GM23338 (cell line): ENCODE measurements around the gene ZNF71.

ENCODE experiments used
- CREB1 ChIP-seq: fragments of 250-450 bp; sonication (Bioruptor Pico); IDR thresholded peaks from 2 replicates; pipeline ENCODE4 v1.5.0; 2020; ENCODE audit warnings: low read depth, mild to moderate bottlenecking, moderate library complexity
- CTCF ChIP-seq, 2 experiments: fragments of 200-600 bp in 1 of 2; sonication (generic) in 1 of 2; conservative IDR thresholded peaks; 2 replicates each; pipeline versions ENCODE4 v1.5.1 to v1.6.1; 2016 to 2017; ENCODE audit warnings: antibody characterized with exemption in 2 of 2, low read depth in 2 of 2, mild to moderate bottlenecking in 2 of 2, moderate library complexity in 1 of 2
- EZH2 ChIP-seq: fragments of 200-600 bp; sonication (generic); IDR thresholded peaks from one replicate; pipeline ENCODE4 v1.8.0; 2017; ENCODE audit warnings: antibody characterized with exemption, mild to moderate bottlenecking, low read depth; ENCODE audit not compliant: unreplicated experiment
- EZH2phosphoT487 ChIP-seq: fragments of 200-600 bp; sonication (generic); IDR thresholded peaks from one replicate; pipeline ENCODE4 v1.8.1; 2018; ENCODE audit warnings: antibody characterized with exemption; ENCODE audit not compliant: unreplicated experiment
- STAT1 ChIP-seq: IDR thresholded peaks from one replicate; pipeline ENCODE4 v1.6.1; 2016; ENCODE audit warnings: antibody characterized with exemption; ENCODE audit not compliant: unreplicated experiment
- ZNF331 ChIP-seq: fragments of 250-450 bp; sonication (Bioruptor Pico); IDR thresholded peaks from 2 replicates; pipeline ENCODE4 v1.5.0; 2020; ENCODE audit warnings: low read depth, mild to moderate bottlenecking, moderate library complexity
- TF ChIP-seq, protein P1 (sequence below): IDR thresholded peaks from one replicate; pipeline ENCODE4 v1.6.1; 2018; ENCODE audit warnings: antibody characterized with exemption; ENCODE audit not compliant: unreplicated experiment
- TF ChIP-seq, protein P2 (sequence below): IDR thresholded peaks from 2 replicates; pipeline ENCODE4 v1.6.1; 2016; ENCODE audit warnings: antibody characterized with exemption

DNA sequence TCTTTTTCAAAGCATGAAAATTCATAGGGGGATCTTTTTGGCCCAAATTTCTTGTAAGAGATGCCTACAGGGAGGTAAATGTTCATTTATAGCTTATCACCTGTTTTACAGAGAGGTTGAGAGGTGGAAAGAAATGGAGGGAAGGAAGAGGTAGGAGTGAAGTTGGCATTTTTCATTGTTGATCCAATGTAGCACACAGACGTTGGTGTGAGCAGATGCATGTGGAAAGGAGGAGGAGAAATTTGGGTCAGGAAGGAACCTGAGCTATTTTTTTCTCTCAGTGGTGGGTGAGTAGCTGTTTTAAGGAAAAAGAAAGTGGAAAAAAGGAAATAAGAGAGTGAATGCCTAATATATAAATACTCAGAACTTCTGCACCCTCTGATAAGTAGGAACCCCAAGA lies 37.9 kb downstream of the ZNF71 start:
- TF ChIP-seq, protein P1, sequence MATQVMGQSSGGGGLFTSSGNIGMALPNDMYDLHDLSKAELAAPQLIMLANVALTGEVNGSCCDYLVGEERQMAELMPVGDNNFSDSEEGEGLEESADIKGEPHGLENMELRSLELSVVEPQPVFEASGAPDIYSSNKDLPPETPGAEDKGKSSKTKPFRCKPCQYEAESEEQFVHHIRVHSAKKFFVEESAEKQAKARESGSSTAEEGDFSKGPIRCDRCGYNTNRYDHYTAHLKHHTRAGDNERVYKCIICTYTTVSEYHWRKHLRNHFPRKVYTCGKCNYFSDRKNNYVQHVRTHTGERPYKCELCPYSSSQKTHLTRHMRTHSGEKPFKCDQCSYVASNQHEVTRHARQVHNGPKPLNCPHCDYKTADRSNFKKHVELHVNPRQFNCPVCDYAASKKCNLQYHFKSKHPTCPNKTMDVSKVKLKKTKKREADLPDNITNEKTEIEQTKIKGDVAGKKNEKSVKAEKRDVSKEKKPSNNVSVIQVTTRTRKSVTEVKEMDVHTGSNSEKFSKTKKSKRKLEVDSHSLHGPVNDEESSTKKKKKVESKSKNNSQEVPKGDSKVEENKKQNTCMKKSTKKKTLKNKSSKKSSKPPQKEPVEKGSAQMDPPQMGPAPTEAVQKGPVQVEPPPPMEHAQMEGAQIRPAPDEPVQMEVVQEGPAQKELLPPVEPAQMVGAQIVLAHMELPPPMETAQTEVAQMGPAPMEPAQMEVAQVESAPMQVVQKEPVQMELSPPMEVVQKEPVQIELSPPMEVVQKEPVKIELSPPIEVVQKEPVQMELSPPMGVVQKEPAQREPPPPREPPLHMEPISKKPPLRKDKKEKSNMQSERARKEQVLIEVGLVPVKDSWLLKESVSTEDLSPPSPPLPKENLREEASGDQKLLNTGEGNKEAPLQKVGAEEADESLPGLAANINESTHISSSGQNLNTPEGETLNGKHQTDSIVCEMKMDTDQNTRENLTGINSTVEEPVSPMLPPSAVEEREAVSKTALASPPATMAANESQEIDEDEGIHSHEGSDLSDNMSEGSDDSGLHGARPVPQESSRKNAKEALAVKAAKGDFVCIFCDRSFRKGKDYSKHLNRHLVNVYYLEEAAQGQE = no peak
- no peak for TF ChIP-seq CTCF (conservative IDR thresholded peaks at IDR 0.05; ENCODE audit: low read depth in 2 of 2)
- TF ChIP-seq, protein P2, sequence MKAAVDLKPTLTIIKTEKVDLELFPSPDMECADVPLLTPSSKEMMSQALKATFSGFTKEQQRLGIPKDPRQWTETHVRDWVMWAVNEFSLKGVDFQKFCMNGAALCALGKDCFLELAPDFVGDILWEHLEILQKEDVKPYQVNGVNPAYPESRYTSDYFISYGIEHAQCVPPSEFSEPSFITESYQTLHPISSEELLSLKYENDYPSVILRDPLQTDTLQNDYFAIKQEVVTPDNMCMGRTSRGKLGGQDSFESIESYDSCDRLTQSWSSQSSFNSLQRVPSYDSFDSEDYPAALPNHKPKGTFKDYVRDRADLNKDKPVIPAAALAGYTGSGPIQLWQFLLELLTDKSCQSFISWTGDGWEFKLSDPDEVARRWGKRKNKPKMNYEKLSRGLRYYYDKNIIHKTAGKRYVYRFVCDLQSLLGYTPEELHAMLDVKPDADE = no peak
- TF ChIP-seq CREB1 (CRISPR knock-in tag) = no peak
- TF ChIP-seq EZH2 = no peak
- TF ChIP-seq EZH2phosphoT487 = no peak
- no peak for TF ChIP-seq STAT1
- no peak for TF ChIP-seq ZNF331 (CRISPR knock-in tag)
